Tibial nerve (tissue), 3 donors: ENCODE data around the gene TRIM59.

ENCODE experiments used
- CTCF ChIP-seq, 5 experiments: fragments of 200-600 bp in 3 of 5; fragments of 450-650 bp in 2 of 5; sonication (generic) in 3 of 5; IDR thresholded peaks; one replicate each; pipeline ENCODE4 v1.5.1; 2016 to 2019; ENCODE audit warnings: antibody characterized with exemption in 5 of 5, mild to moderate bottlenecking in 3 of 5, moderate library complexity in 2 of 5
- POLR2A ChIP-seq, 2 donors: fragments of 450-650 bp; IDR thresholded peaks; one replicate each; pipeline ENCODE4 v1.6.1; 2017; ENCODE audit warnings: antibody characterized with exemption in 2 of 2, mild to moderate bottlenecking in 2 of 2, moderate library complexity in 2 of 2

- TF ChIP-seq CTCF (IDR thresholded peaks at IDR 0.05): no peak
- no peak for TF ChIP-seq POLR2A (IDR thresholded peaks at IDR 0.05)
These were observed 48.6 kb upstream of the TRIM59 start for GRCh38 chr3:160498202-160498601.
